Lower leg skin (tissue), 4 donors: ENCODE data around the gene SDHAF2. TPM values are rescaled to one million over a fixed set of nuclear protein-coding genes. Genes with fewer than 3 reads are reported as not detected.

Experiments used
- DNase-seq, 2 donors: peaks; one replicate each; pipeline ENCODE4 v3.0.0-alpha.2; 2019; ENCODE audit warnings: low spot score in 2 of 2
- H3K4me3 ChIP-seq: fragments of 200-600 bp; sonication (generic); 2 replicates; pipeline ENCODE4 v1.5.1; 2017; ENCODE audit warnings: mild to moderate bottlenecking, low read depth; ENCODE audit not compliant: poor library complexity, severe bottlenecking
- CTCF ChIP-seq, 3 donors: fragments of 450-650 bp; IDR thresholded peaks; one replicate each; pipeline ENCODE4 v1.5.1; 2016; ENCODE audit warnings: antibody characterized with exemption in 3 of 3, mild to moderate bottlenecking in 3 of 3, moderate library complexity in 2 of 3
- POLR2A ChIP-seq, 2 donors: fragments of 450-650 bp; IDR thresholded peaks; one replicate each; pipeline ENCODE4 v1.6.1; 2016 to 2017; ENCODE audit warnings: antibody characterized with exemption in 2 of 2, mild to moderate bottlenecking in 1 of 2, moderate library complexity in 1 of 2
- WGBS, 2 donors: methylation state at CpG; one replicate each; pipeline ENCODE4 v1.1.5; 2018; 5-methylcytosine and 5-hydroxymethylcytosine counted together
- intact Hi-C: fragments of 100-400 bp; cut with DNase I; formaldehyde crosslinking; loops from one replicate; pipeline ENCODE4 v1.15.0; 2023; ENCODE audit warnings: low total_unique reads
- total RNA-seq, 4 donors: library from RNA; depleted of rRNA; stranded (reverse); fragments of >200 nt; gene quantifications; one replicate each; pipeline ENCODE4 v1.1.0, GENCODE V29; 2016

The SDHAF2 gene
- total RNA-seq, 4 donors from 2014 or later: 24.2 to 32.8 (median 28.5) TPM

GRCh38 chr11:61392981-61393595, 36.8 kb upstream of the SDHAF2 start:
- peak overlapping the region; percentile 63 for H3K4me3 ChIP-seq
- 3 to 4% methylated on average over 15 of the region's 15 CpGs for WGBS, 2 donors
- TF ChIP-seq CTCF (IDR thresholded peaks at IDR 0.05) (no peak), POLR2A (IDR thresholded peaks at IDR 0.05) (no peak)
- DNase-seq: no peak
- intact Hi-C loops: no loop called here

GRCh38 chr11:61401173-61401572, 28.8 kb upstream of the SDHAF2 start:
- no peak for TF ChIP-seq POLR2A (IDR thresholded peaks at IDR 0.05)
- no peak for TF ChIP-seq CTCF (IDR thresholded peaks at IDR 0.05)
- no peak for DNase-seq
- H3K4me3 ChIP-seq: no peak overlapping the region
- intact Hi-C loops: no loop called here
- WGBS, 2 donors: 86 to 92% methylated on average over 2 of the region's 2 CpGs

GRCh38 chr11:61401573-61401972, 28.4 kb upstream of the SDHAF2 start:
- 93% methylated on average over 2 of the region's 2 CpGs for WGBS, 2 donors
- intact Hi-C loops: no loop called here
- TF ChIP-seq POLR2A (IDR thresholded peaks at IDR 0.05): no peak
- TF ChIP-seq CTCF (IDR thresholded peaks at IDR 0.05): no peak
- H3K4me3 ChIP-seq: no peak overlapping the region
- DNase-seq: no peak

GRCh38 chr11:61403658-61404057, 26.3 kb upstream of the SDHAF2 start:
- intact Hi-C loops: no loop called here
- WGBS, 2 donors: 93 to 100% methylated on average over 1 of the region's 1 CpG
- TF ChIP-seq POLR2A (IDR thresholded peaks at IDR 0.05) (no peak), CTCF (IDR thresholded peaks at IDR 0.05) (no peak)
- no peak overlapping the region for H3K4me3 ChIP-seq
- DNase-seq: no peak

- no peak for TF ChIP-seq POLR2A (IDR thresholded peaks at IDR 0.05)
- TF ChIP-seq CTCF (IDR thresholded peaks at IDR 0.05): no peak
- DNase-seq: no peak
- intact Hi-C loops: no loop called here
- 62 to 73% methylated on average over 5 of the region's 5 CpGs for WGBS, 2 donors
- H3K4me3 ChIP-seq: no peak overlapping the region
Measured at GRCh38 chr11:61404103-61404502, 25.8 kb upstream of the SDHAF2 start.

GRCh38 chr11:61404641-61405040, 25.3 kb upstream of the SDHAF2 start:
- 76 to 77% methylated on average over 4 of the region's 4 CpGs for WGBS, 2 donors
- no peak for DNase-seq
- intact Hi-C loops: no loop called here
- no peak overlapping the region for H3K4me3 ChIP-seq
- no peak for TF ChIP-seq CTCF (IDR thresholded peaks at IDR 0.05)
- no peak for TF ChIP-seq POLR2A (IDR thresholded peaks at IDR 0.05)
